GM19372 (cell line): ENCODE results near the gene HES4.
A peak's percentile ranks its signal among the peaks of the same experiment; 100 is the strongest.

ENCODE experiments used
- ATAC-seq: cut with Tn5 transposase; IDR thresholded peaks from one replicate; pipeline ENCODE4 v1.9.1; 2021; ENCODE audit warnings: mild to moderate bottlenecking, low read depth, moderate library complexity; ENCODE audit not compliant: unreplicated experiment

Gene HES4

GRCh38 chr1:969260-969855 lies 30.5 kb downstream of the HES4 start:
- ATAC-seq, result no peak

GRCh38 chr1:967466-968343 lies 32.2 kb downstream of the HES4 start:
- no peak for ATAC-seq

- ATAC-seq, result no peak
Observed at GRCh38 chr1:966704-967300, 33.1 kb downstream of the HES4 start.

GRCh38 chr1:966135-966703 lies 33.7 kb downstream of the HES4 start, which contains the start of gene PLEKHN1:
Gene PLEKHN1 (plus strand): TSS chr1:966482. CDS start chr1:966532, 50 bp downstream.
- no peak for ATAC-seq

- ATAC-seq, result no peak
Observed at GRCh38 chr1:965526-966134, 34.3 kb downstream of the HES4 start.

GRCh38 chr1:964691-965525 lies 35.0 kb downstream of the HES4 start:
- no peak for ATAC-seq

- no peak for ATAC-seq
Observed at GRCh38 chr1:963746-964525, 36.0 kb downstream of the HES4 start.

GRCh38 chr1:963301-963651 lies 36.6 kb downstream of the HES4 start:
- ATAC-seq, result no peak

GRCh38 chr1:962381-963300 lies 37.3 kb downstream of the HES4 start:
- no peak for ATAC-seq

GRCh38 chr1:961132-961669 lies 38.7 kb downstream of the HES4 start:
- ATAC-seq, result no peak

GRCh38 chr1:960363-961131 lies 39.4 kb downstream of the HES4 start, which contains the start of gene KLHL17:
Gene KLHL17 (plus strand): TSS chr1:960584. CDS start chr1:960694, 110 bp downstream.
- no peak for ATAC-seq

GRCh38 chr1:959731-960362 lies 40.0 kb downstream of the HES4 start:
- ATAC-seq, result no peak

- peak; percentile 86 for ATAC-seq
Observed at GRCh38 chr1:958823-959730, 40.8 kb downstream of the HES4 start, which contains the start of gene NOC2L. Gene NOC2L (minus strand): TSS chr1:959256. CDS start chr1:959240, 16 bp downstream.

GRCh38 chr1:956636-957035 lies 43.3 kb downstream of the HES4 start:
- ATAC-seq, result no peak

GRCh38 chr1:955474-955873 lies 44.4 kb downstream of the HES4 start:
- no peak for ATAC-seq
